ENCODE data around the gene AOC3.
"Not testable (repeated sequence)": the region's sequence is repeated elsewhere in the genome, so short reads cannot be mapped to it uniquely, and the experiment has no call there.

AOC3 gene

DNA sequence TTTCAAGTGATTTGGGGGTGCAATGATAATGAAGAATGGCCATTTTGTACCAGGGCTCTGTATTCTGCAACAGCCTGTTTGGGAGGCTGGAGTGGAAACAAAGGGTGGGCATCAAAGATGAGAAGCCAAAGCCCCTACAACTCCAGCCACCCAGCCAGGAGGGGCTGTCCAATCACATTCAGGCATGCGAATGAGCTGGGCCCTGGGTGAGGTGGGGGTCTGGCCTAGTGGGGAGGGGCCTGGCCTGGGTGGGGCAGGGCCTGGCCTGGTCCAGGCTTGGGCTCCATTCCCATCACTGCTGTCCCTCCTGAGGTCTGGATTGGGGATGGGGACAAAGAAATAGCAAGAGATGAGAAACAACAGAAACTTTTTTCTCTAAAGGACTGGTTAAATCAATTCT lies 6.4 kb downstream of the AOC3 start:
- no peak overlapping the region for H3K4me3 ChIP-seq (ENCODE audit: low read depth, low read length)
- no peak for DNase-seq (ENCODE audit: low read depth)
- no peak for TF ChIP-seq CTCF (conservative IDR thresholded peaks at IDR 0.05; ENCODE audit: low read depth, low read length)

GRCh38 chr17:42865638-42866094 lies 14.7 kb downstream of the AOC3 start:
- no peak for TF ChIP-seq CTCF (conservative IDR thresholded peaks at IDR 0.05; ENCODE audit: low read depth, low read length)
- no peak for DNase-seq (ENCODE audit: low read depth)

DNA sequence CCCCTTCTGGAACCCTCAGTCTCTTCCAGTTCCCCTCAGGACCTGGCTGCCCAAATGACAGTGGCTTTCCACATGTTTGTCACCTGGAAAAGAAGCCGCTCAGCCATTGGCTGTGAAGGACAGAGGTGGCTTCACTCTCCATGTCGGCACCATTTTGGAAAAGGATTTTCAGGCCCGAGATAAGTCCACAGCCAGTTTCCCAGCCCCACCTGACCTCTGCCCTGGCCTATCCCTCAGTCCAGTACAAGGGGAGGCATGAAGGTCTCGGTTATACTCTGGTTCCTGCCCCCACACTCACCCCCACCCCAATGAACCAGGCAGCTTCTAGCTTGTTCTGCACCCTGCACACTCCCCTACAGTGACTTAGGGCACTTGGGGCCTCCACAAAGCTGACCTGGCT lies 15.2 kb downstream of the AOC3 start:
- no peak overlapping the region for H3K4me3 ChIP-seq (ENCODE audit: low read depth, low read length)
- no peak for TF ChIP-seq CTCF (conservative IDR thresholded peaks at IDR 0.05; ENCODE audit: low read depth, low read length)
- DNase-seq (ENCODE audit: low read depth), result no peak

More at GRCh38 chr17:42865638-42866094, 14.7 kb downstream of the AOC3 start:
- H3K4me3 ChIP-seq (ENCODE audit: low read depth, low read length), result no peak overlapping the region

DNA sequence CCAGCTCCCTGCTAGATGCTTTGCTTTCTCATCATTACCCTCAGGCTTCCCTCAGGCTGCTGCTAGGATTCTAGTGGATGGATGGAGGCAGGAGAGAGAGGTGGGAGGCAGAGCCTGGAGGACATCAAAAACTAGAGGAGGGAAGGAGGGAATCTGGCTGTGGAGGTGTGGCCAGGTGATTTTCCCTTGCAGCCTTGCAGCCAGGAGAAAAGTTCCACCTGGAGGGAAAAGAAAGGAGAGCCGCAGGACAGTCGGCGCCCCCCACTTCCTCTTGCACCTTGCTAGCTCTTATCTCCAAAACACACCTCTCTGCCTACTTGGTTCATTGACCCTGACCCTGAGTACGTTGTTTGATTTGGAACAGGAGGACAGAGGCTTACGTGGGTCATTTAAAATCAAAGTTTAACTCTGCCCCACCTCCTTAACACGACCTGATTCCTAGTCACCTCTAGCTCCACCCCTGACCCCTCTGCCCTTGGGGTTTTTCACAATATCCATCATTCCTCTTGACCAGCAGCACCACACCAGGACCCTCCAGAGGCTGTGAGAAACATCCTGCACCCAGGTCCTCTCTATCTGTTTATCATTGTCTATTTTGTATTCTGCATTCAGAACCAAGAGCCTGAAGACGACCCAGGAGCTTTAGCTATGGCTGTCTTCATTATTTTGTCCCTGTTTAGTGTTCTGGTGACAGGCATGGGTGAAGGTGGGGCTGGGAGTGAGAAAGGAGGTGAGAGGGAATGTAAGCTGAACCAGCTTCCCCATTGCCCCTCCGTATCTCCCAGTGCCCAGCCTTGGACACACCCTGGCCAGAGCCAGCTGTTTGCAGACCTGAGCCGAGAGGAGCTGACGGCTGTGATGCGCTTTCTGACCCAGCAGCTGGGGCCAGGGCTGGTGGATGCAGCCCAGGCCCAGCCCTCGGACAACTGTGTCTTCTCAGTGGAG lies 15.9 kb downstream of the AOC3 start:
- TF ChIP-seq CTCF (conservative IDR thresholded peaks at IDR 0.05; ENCODE audit: low read depth, low read length), result no peak
- no peak for DNase-seq (ENCODE audit: low read depth)
- no peak overlapping the region for H3K4me3 ChIP-seq (ENCODE audit: low read depth, low read length)

DNA sequence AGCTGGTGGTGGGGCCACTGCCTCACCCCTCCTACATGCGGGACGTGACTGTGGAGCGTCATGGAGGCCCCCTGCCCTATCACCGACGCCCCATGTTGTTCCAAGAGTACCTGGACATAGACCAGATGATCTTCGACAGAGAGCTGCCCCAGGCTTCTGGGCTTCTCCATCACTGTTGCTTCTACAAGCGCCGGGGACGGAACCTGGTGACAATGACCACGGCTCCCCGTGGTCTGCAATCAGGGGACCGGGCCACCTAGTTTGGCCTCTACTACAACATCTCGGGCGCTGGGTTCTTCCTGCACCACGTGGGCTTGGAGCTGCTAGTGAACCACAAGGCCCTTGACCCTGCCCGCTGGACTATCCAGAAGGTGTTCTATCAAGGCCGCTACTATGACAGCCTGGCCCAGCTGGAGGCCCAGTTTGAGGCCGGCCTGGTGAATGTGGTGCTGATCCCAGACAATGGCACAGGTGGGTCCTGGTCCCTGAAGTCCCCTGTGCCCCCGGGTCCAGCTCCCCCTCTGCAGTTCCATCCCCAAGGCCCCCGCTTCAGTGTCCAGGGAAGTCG lies 16.8 kb downstream of the AOC3 start:
- H3K4me3 ChIP-seq (ENCODE audit: low read depth, low read length); DNase-seq (ENCODE audit: low read depth): not testable (repeated sequence)

DNA sequence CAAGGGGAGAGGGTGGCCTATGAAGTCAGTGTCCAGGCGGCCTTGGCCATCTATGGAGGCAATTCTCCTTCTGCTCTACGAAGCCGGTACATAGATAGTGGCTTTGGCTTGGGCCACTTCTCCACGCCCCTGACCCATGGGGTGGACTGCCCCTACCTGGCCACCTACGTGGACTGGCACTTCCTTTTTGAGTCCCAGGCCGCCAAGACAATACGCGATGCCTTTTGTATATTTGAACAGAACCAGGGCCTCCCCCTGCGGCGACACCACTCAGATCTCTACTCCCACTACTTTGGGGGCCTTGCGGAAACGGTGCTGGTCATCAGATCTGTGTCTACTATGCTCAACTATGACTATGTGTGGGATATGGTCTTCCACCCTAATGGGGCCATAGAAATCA lies 17.3 kb downstream of the AOC3 start:
- DNase-seq (ENCODE audit: low read depth), result no peak
- no peak overlapping the region for H3K4me3 ChIP-seq (ENCODE audit: low read depth, low read length)
- TF ChIP-seq CTCF (conservative IDR thresholded peaks at IDR 0.05; ENCODE audit: low read depth, low read length), result no peak

DNA sequence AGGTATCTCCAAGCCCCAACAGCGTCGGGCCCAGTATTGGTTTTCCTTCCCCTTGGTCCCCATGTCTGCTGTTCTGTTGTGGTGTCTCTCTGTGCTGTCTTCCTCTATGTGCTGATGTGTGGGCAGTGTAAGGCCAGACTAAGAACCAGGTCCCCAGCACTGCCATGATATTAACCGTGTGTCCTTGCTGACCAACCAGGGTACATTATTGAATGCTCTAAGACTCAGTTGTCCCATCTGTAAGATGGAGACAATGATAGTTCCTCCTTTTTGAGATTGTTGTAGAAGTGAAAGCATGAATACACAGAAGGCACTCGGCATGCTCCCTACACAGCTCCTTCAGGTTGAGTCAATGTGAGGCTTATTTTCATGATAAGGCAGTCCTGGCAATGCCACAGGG lies 20.6 kb downstream of the AOC3 start:
- TF ChIP-seq CTCF (conservative IDR thresholded peaks at IDR 0.05; ENCODE audit: low read depth, low read length), result no peak
- no peak overlapping the region for H3K4me3 ChIP-seq (ENCODE audit: low read depth, low read length)
- no peak for DNase-seq (ENCODE audit: low read depth)

Measured in choroid plexus epithelial cell (primary cell).